Fibroblast of villous mesenchyme (primary cell): ENCODE data around the gene SPSB4. TPM values are rescaled to one million over a fixed set of nuclear protein-coding genes. Genes with fewer than 3 reads are reported as not detected.
"Not testable (repeated sequence)": the region's sequence is repeated elsewhere in the genome, so short reads cannot be mapped to it uniquely, and the experiment has no call there.

Source experiments
- DNase-seq: peaks from one replicate; pipeline ENCODE4 v3.0.0-alpha.2; 2010; ENCODE audit warnings: low read depth
- H3K4me3 ChIP-seq: 2 replicates; pipeline ENCODE4 v1.5.1; 2011; ENCODE audit warnings: low read depth, mild to moderate bottlenecking, low read length
- total RNA-seq: library from RNA; depleted of rRNA; stranded (reverse); fragments of >200 nt; gene quantifications from 2 replicates; pipeline ENCODE4 v1.2.3, GENCODE V29; 2012
- TF ChIP-seq, protein P1 (sequence below): IDR thresholded peaks from 2 replicates; pipeline ENCODE4 v1.5.1; 2012; ENCODE audit warnings: low read depth, mild to moderate bottlenecking, low read length; ENCODE audit not compliant: insufficient read depth

The SPSB4 gene
- total RNA-seq, 1 donor = not detected

DNA sequence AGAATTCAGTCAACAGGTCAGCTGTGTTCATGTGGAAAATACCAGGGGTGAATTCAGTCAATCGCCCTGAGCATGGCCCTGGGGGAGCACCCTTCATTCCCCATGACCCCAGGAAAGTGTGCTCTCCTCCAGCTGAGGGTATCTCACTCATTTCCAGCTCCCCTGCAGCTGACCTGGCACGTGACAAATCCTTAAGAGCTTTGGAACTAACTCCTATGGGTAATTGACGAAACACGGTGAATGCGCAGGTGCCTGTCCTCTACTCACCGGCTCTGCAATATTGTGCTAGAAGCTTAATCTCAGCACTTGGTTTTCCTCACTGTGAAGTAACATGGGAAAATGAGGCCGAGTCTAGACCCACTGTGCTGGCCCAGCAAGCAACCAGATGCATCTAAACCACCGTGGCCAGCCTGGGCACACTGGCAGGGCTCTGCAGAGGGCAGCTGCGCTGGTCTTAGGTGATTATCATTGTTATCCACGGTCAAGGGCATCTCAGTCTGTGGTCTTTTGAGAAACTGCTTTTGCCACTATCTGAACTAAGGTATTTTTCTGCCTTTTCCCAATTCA lies 63.1 kb downstream of the SPSB4 start:
- H3K4me3 ChIP-seq = no peak overlapping the region
- no peak for DNase-seq
- TF ChIP-seq, protein P1, sequence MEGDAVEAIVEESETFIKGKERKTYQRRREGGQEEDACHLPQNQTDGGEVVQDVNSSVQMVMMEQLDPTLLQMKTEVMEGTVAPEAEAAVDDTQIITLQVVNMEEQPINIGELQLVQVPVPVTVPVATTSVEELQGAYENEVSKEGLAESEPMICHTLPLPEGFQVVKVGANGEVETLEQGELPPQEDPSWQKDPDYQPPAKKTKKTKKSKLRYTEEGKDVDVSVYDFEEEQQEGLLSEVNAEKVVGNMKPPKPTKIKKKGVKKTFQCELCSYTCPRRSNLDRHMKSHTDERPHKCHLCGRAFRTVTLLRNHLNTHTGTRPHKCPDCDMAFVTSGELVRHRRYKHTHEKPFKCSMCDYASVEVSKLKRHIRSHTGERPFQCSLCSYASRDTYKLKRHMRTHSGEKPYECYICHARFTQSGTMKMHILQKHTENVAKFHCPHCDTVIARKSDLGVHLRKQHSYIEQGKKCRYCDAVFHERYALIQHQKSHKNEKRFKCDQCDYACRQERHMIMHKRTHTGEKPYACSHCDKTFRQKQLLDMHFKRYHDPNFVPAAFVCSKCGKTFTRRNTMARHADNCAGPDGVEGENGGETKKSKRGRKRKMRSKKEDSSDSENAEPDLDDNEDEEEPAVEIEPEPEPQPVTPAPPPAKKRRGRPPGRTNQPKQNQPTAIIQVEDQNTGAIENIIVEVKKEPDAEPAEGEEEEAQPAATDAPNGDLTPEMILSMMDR = no peak

DNA sequence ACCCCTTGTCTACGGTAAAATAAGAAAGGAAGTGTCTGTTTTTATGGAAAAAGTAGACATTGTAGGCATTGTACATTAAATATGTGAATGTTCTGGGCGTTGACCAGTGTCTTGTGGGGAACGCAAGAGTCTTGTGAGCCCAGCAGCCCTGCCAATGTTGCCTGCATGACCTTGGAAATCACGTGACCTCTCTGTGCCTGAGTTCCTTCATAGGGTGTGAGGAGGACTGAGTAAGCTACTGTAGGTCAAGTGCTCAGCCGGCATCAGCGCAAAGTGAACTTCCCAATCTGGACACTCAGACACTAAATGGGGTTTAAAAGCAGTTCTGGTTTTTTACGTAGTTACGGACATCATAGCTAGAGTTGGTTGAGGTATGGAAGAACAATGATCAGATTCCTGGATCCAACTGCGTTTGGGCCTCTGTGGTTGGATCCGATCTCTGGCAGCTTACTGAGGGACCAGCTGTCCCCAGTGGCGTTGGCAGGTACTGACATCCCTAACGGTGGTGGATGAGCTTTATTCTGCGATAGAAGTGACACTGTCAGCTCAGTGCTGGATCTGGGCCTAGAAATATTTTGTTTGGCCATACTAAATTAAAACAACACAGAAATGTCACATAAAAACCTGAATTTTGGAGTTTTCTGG lies 63.8 kb downstream of the SPSB4 start:
- DNase-seq = no peak
- H3K4me3 ChIP-seq = no peak overlapping the region
- TF ChIP-seq, protein P1 = peak; percentile 39

DNA sequence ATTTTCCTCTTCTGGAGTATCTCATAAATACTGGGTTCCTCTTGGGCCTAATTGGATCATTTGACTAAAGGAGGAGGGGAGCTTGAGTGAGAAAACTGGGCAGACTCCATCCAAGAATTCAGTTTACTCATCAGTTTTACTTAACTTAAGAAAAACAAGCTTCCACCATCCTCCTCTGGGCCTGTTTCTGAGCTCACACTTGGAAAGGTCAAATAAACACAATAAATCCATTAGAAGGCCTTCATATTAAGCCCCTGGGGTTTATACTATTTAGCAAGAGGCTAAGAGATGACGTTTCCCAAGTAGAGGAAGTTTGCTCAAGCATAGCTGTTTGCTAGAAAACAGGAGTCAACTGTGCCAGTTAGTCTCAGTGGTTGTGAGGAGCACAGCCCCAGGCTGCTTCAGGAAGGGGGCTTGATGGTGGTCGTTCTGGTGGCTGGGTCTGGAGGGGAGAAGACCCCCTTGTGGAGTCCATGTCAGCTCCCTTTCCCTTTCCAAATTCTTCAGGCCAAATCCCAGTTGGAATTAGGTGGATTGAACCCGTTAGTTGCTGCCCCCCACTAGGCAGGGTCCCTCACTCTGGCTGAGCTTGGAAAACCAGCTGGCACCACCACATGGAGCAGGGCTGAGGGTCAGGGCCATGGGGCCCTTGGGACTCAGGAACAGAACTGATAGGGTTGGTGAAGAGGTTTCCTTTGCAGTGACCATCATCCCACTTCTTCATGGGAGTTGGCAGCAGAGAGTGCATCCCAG lies 64.8 kb downstream of the SPSB4 start:
- TF ChIP-seq, protein P1 = no peak
- peak; percentile 88 for DNase-seq
- no peak overlapping the region for H3K4me3 ChIP-seq

DNA sequence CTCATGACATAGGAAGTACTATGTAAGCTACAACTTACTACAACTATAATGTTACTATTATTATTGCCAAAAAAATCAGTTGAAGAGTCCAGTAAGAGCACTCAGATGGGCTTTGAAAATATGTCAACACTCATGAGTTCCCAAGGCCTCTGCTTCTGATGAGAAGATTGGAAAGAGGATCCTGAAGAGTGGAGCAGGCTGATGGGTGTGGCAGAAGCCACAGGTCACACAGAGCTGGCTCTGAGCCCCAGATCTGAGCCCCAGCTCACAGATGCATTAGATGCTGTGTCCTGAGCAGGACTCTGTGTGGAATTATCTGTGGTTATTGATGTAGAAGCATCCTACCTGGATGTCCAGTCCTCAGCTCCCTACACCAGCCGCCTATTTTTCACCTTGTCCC lies 65.6 kb downstream of the SPSB4 start:
- DNase-seq = peak; percentile 20
- TF ChIP-seq, protein P1 = no peak
- no peak overlapping the region for H3K4me3 ChIP-seq

DNA sequence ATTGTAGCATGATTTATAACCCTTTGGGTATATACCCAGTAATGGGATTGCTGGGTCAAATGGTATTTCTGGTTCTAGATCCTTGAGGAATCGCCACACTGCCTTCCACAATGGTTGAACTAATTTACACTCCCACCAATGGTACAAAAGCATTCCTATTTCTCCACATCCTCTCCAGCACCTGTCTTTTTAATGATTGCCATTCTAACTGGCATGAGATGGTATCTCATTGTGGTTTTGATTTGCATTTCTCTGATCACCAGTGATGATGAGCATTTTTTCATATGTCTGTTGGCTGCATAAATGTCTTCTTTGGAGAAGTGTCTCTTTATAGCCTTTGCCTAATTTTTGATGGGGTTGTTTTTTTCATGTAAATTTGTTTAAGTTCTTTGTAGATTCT lies 66.8 kb downstream of the SPSB4 start:
- not testable (repeated sequence) for H3K4me3 ChIP-seq, DNase-seq

DNA sequence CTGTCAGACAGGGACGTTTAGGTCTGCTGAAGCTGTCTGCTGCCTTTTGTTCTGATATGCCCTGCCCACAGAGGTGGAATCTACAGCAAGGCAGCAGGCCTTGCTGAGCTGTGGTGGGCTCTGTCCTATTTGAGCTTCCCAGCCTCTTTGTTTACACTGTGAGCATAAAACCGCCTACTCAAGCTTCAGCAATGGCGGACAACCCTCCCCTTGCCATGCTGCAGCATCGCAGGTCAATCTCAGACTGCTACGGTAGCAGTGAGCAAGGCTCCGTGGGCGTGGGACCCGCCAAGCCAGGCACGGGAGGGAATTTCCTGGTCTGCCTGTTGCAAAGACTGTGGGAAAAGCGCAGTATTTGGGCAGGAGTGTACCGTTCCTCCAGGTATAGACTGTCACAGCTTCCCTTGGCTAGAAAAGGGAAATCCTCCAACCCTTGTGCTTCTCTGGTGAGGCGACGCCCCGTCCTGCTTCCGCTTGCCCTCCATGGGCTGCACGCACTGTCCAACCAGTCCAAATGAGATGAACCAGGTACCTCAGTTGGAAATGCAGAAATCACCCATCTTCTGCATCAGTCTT lies 71.4 kb downstream of the SPSB4 start:
- TF ChIP-seq, protein P1 = no peak
- no peak for DNase-seq
- H3K4me3 ChIP-seq = no peak overlapping the region

DNA sequence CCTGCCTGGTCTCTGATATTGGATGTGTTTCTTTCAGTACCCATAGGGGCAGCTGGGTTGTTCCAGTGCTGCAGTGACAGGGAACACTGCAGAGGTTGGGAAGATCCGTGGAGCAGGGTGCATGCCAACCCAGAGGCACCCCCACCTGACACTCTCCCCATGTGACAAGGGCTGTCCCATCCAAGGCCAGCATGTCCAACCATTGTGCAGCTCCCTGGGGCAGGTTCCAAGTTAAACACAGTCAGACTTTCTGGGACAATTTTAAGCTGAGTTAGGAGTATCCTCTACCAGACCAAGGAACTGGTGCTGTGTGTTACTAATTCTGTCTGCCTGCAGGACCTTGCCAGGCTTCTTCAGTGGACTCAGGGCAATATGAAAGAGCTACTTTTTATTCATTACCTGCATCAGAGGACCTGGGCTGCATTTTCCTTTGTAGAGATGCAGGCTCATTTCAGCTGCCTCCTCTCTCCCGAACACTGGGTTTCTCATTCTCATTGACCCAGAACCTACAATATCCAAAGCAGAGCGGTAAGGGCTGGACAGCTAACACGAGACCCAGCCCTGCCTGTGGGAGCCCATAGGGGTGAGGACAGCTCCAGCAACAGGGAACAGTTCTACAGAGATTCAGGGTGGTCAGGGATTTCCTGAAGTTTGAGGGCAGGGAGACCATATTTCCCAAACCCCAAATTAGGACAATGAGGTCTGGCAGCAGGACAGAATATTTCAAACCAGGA lies 72.7 kb downstream of the SPSB4 start:
- no peak overlapping the region for H3K4me3 ChIP-seq
- TF ChIP-seq, protein P1 = no peak
- no peak for DNase-seq
